GM18498 (cell line): ENCODE data around the gene DST.
"Not testable (repeated sequence)": the region's sequence is repeated elsewhere in the genome, so short reads cannot be mapped to it uniquely, and the experiment has no call there.

ENCODE experiments used
- ATAC-seq: cut with Tn5 transposase; IDR thresholded peaks from one replicate; pipeline ENCODE4 v1.9.1; 2021; ENCODE audit warnings: mild to moderate bottlenecking, moderate library complexity; ENCODE audit not compliant: unreplicated experiment

Gene DST

DNA sequence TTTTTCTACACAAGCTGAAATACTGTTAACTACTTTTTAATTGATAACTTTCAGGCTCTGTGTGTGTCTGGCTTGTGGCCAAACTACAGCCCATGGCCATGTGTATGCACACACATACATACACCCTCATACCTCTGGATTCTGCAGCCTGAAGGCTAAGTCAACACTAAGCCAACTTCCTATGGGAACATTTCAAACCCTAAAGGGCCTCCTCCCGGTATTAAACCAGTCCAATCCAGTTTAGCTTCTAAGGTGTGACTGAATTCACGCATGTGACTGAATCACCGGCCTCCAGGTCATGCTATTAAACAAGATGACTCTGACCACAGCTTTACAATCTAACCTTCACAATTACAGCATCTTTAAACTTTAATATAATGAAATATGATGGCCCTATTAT, 20.7 kb upstream of the DST start:
- ATAC-seq: no peak

GRCh38 chr6:56661338-56661737, 18.6 kb upstream of the DST start:
- not testable (repeated sequence) for ATAC-seq

- peak; percentile 47 for ATAC-seq
Measured at GRCh38 chr6:56660381-56660730, 17.7 kb upstream of the DST start.

- peak; percentile 91 for ATAC-seq
Measured at GRCh38 chr6:56659721-56660380, 17.2 kb upstream of the DST start.

DNA sequence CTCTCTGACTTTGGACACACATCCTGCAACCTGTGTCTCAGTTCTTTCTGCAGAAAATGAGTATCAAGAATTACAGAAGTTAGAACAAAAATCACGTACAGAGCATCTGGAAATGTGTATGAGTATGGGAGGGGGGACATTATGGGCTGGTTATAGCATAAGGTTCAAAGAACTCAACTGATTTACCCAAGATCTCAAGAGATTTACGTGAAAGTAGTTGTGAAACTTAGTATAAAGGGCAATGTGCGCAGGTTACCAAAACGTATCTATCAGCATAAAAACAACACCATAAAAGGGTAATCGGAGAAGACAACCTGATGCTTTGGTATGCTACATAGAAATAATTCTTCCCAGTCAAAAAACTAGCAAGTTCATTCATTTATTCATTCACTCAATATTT, 15.6 kb upstream of the DST start:
- no peak for ATAC-seq

GRCh38 chr6:56657354-56657753, 14.7 kb upstream of the DST start:
- ATAC-seq: no peak

GRCh38 chr6:56656466-56656865, 13.8 kb upstream of the DST start:
- no peak for ATAC-seq

GRCh38 chr6:56655996-56656395, 13.3 kb upstream of the DST start:
- no peak for ATAC-seq

DNA sequence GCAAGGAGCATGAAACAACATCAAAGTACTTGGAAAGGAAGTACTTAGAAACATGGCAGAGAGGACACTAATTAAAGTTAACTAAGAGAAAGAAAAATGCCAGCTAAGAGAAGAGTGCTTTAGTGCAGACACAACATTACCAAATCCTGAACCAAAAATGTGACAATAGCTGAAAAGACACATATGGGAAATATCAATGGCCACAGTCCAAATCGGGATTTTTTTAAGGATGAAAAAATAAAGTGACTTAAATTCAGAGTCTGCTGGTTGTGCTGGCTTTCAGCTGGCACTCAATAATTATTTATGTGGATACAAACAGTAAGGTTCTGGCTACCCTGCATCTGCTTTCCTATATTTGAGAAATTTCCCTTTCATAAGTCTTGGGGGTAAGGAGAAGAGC, 12.6 kb upstream of the DST start:
- ATAC-seq: no peak

DNA sequence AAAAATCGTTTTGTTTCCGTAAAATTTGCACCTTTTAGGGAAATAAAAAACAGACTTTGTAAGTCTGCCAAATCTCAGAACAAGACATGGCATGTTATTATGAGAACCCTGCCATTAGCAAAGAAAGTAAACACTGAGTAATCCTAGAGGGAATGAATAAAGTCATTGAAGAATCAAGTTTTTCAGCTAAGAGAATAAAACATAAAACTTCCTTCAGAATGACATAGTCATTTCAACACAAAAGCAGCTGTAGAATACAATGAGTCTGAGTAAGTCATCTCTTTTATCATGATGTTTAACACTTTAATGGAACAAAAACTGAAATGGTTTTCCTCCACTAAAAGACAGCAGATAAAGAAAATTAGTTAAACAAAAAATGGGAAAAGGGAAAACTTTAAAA, 10.3 kb upstream of the DST start:
- ATAC-seq: no peak

DNA sequence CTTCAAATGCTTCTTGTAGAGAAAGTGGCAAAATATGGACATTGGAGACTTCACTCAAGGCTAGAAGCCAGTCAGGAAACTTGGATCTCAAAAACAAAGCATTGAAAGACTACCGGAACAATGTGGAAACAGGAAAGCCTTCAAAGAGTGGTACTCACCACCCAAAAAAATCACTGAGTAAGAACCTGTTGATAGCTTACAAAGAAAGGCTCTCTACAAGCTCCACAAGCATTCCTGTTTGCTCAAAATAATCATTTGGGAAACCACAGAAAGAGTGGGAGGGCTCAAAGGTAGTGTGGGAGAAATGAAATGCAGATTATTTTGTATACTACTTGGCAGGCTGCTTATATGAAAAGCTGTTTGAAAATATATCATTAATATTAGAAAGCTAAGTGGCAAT, 9.5 kb upstream of the DST start:
- no peak for ATAC-seq

DNA sequence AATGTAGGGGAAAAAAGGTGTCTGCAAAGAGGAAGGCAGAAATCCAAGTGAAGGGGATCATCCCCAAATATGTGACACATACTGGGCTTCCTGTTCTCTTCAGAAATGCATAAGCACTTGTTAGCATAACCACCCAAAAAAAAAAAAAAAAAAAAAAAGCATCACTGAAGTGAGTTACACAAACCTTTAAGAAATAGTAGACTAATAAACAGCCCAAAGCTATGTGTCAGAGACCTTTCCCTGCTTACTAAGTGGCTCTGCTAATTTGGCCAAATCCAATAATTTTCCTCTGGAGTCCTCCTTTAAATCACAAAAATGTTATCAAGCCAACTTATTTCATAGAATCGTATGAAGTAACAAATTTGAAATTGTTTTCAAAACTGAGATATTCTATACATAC, 7.5 kb upstream of the DST start:
- ATAC-seq: no peak

GRCh38 chr6:56649782-56650181, 7.1 kb upstream of the DST start:
- ATAC-seq: no peak

- no peak for ATAC-seq
Measured at GRCh38 chr6:56649053-56649769, 6.5 kb upstream of the DST start.

DNA sequence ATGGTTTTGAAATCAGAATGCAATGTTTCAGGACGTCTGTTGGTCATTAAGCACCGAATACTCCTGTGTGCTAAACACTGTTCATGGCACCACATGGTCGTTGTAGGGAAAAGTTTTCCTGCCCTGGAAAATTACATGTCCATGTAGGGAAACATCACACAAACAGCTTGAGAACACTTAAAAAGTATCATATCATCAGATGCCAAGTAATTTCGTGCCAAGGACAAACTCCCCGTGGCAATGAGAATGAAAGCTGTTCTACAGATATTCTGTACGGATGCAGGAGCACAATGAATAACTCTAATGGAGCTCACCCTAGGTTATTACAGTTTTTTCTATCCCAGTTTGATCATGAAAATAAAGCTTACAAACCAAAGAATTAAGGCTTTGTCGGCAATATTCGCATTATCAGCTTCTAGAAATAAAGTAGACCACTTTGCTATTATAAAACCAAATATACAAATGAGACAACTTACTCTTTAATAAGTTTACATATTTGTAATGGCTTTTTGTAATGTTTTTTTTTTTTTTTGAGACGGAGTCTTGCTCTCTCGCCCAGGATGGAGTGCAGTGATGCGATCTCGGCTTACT, 4.6 kb upstream of the DST start:
- no peak for ATAC-seq

DNA sequence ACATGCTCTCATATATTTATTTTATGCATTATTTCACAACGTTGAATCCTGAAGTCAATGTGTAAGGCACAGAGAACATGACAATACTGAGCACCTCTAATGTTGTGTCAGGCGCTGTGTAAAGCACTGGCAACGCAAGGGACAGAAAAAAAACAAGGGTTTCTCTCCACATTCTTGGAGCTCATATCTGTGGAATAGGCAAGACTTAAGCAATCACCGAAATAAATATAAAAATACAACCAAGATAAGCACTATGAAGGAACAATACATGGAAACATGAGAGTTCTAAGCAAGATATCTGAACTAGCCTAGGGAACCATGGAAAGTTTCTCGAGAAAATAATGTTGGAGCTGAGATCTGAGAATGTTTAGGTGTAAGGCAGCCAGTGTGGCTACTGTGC, 1.7 kb upstream of the DST start:
- ATAC-seq: no peak

GRCh38 chr6:56643379-56644089, 845 bp upstream of the DST start:
- no peak for ATAC-seq

- no peak for ATAC-seq
Measured at GRCh38 chr6:56640374-56640773, 2.3 kb downstream of the DST start.

GRCh38 chr6:56638760-56639159, 3.9 kb downstream of the DST start:
- ATAC-seq: no peak

- no peak for ATAC-seq
Measured at GRCh38 chr6:56637640-56638039, 5.0 kb downstream of the DST start.

DNA sequence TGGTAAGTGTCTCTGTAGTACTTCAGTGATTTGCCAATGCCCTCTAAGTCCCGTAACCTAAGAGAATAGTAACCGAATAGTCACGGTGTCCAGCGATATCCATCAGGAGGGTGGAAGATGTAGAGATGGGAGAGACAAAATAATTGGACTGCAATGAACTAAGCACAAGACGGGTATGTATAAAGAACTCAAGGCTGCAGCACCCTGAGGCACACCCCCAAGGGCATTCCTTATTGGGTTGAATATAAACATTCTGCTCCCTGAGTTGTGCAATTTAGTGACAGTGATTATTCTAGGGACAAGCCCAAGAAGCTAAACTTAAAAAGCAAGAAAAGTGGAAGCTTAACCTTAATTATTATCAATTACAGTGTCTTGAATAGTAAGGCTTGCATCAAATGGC, 14.6 kb downstream of the DST start:
- no peak for ATAC-seq

- ATAC-seq: no peak
Measured at GRCh38 chr6:56625356-56625755, 17.3 kb downstream of the DST start.
